OCI-M2 (cell line): ENCODE results near the gene SORL1.
"Not testable (repeated sequence)": the region's sequence is repeated elsewhere in the genome, so short reads cannot be mapped to it uniquely, and the experiment has no call there.

Experiments used
- DNase-seq: peaks from one replicate; lab custom pipeline; 2025; ENCODE audit not compliant: unreplicated experiment; lab: John Stamatoyannopoulos, UW

SORL1 gene

GRCh38 chr11:121473064-121473777 lies 21.1 kb downstream of the SORL1 start:
- no peak for DNase-seq

GRCh38 chr11:121474680-121475079 lies 22.6 kb downstream of the SORL1 start:
- DNase-seq = no peak

GRCh38 chr11:121476379-121477032 lies 24.4 kb downstream of the SORL1 start:
- DNase-seq = no peak

GRCh38 chr11:121478226-121478894 lies 26.2 kb downstream of the SORL1 start:
- no peak for DNase-seq

GRCh38 chr11:121478895-121479697 lies 27.0 kb downstream of the SORL1 start:
- DNase-seq = no peak

- DNase-seq = no peak
Observed at GRCh38 chr11:121479698-121480238, 27.7 kb downstream of the SORL1 start.

- not testable (repeated sequence) for DNase-seq
Observed at GRCh38 chr11:121481484-121482230, 29.5 kb downstream of the SORL1 start.

- DNase-seq = no peak
Observed at GRCh38 chr11:121482231-121483129, 30.4 kb downstream of the SORL1 start.

GRCh38 chr11:121483805-121484480 lies 31.8 kb downstream of the SORL1 start:
- no peak for DNase-seq

- DNase-seq = no peak
Observed at GRCh38 chr11:121485216-121485615, 33.1 kb downstream of the SORL1 start.

GRCh38 chr11:121486054-121486453 lies 33.9 kb downstream of the SORL1 start:
- no peak for DNase-seq

GRCh38 chr11:121487191-121487590 lies 35.1 kb downstream of the SORL1 start:
- DNase-seq = no peak

GRCh38 chr11:121488170-121488569 lies 36.1 kb downstream of the SORL1 start:
- DNase-seq = no peak

- no peak for DNase-seq
Observed at GRCh38 chr11:121488641-121489040, 36.5 kb downstream of the SORL1 start.

- DNase-seq = no peak
Observed at GRCh38 chr11:121489823-121490222, 37.7 kb downstream of the SORL1 start.

- no peak for DNase-seq
Observed at GRCh38 chr11:121494355-121495099, 42.4 kb downstream of the SORL1 start.

- DNase-seq = no peak
Observed at GRCh38 chr11:121497176-121497998, 45.3 kb downstream of the SORL1 start.
